ENCODE data around the gene NDUFS8.

NDUFS8 gene

DNA sequence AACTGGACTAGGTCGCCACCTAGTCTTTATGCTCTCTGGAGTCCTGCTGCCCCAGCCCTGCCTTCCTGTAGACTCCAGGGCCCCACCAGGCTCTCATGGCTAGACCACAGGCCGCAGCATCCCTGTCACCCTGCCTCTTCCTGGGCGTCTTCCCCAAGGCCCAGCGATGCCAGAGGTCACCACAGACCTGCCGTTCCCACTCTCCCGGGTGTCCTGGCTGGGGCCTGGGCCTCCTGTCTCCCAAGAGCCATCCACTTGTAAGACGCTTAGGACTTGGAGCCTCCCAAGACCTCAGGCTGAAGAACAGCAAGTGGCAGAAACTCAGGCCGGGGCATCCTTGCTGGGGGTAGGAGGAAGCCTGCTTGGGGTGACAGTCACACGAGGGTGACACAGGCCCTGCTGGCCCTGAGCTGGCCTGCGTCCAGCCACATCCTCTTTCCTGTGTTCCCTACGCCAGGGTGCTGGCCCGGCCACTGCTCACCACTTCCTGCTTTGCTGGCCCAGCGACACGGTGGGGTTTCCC, 6.3 kb downstream of the NDUFS8 start:
- TF ChIP-seq POLR2AphosphoS5 (IDR thresholded peaks at IDR 0.05; ENCODE audit: low read depth, low read length) = no peak
- TF ChIP-seq TAF1 (IDR thresholded peaks at IDR 0.05; ENCODE audit: low read depth, low read length) = no peak
- no peak for TF ChIP-seq POLR2A (IDR thresholded peaks at IDR 0.05; ENCODE audit: low read depth, low read length)
- TF ChIP-seq SPI1 (IDR thresholded peaks at IDR 0.05; ENCODE audit: low read depth, low read length) = peak; percentile 65
- TF ChIP-seq POU2F2 (IDR thresholded peaks at IDR 0.05; ENCODE audit: low read depth, low read length) = no peak
- no peak for TF ChIP-seq PAX5 (IDR thresholded peaks at IDR 0.05; ENCODE audit: insufficient read depth, low read length, severe bottlenecking)
- FAIRE-seq = no peak
- DNase-seq (ENCODE audit: insufficient read length, low spot score) = no peak

- no peak for TF ChIP-seq POU2F2 (IDR thresholded peaks at IDR 0.05; ENCODE audit: low read depth, low read length)
- no peak for TF ChIP-seq POLR2AphosphoS5 (IDR thresholded peaks at IDR 0.05; ENCODE audit: low read depth, low read length)
- no peak for TF ChIP-seq PAX5 (IDR thresholded peaks at IDR 0.05; ENCODE audit: insufficient read depth, low read length, severe bottlenecking)
- no peak for TF ChIP-seq SPI1 (IDR thresholded peaks at IDR 0.05; ENCODE audit: low read depth, low read length)
- no peak for TF ChIP-seq TAF1 (IDR thresholded peaks at IDR 0.05; ENCODE audit: low read depth, low read length)
- no peak for TF ChIP-seq POLR2A (IDR thresholded peaks at IDR 0.05; ENCODE audit: low read depth, low read length)
- FAIRE-seq (no peak), DNase-seq (ENCODE audit: insufficient read length, low spot score) (no peak)
Measured at GRCh38 chr11:68037411-68038225, 7.1 kb downstream of the NDUFS8 start.

GRCh38 chr11:68038226-68038717, 7.8 kb downstream of the NDUFS8 start:
- TF ChIP-seq POU2F2 (IDR thresholded peaks at IDR 0.05; ENCODE audit: low read depth, low read length) (no peak), SPI1 (IDR thresholded peaks at IDR 0.05; ENCODE audit: low read depth, low read length) (no peak), POLR2A (IDR thresholded peaks at IDR 0.05; ENCODE audit: low read depth, low read length) (no peak), TAF1 (IDR thresholded peaks at IDR 0.05; ENCODE audit: low read depth, low read length) (no peak), POLR2AphosphoS5 (IDR thresholded peaks at IDR 0.05; ENCODE audit: low read depth, low read length) (no peak), PAX5 (IDR thresholded peaks at IDR 0.05; ENCODE audit: insufficient read depth, low read length, severe bottlenecking) (no peak)
- FAIRE-seq = no peak
- DNase-seq (ENCODE audit: insufficient read length, low spot score) = no peak

- TF ChIP-seq TAF1 (IDR thresholded peaks at IDR 0.05; ENCODE audit: low read depth, low read length) (peak; percentile 59; the same call in 1 of the 2 replicates), POLR2AphosphoS5 (IDR thresholded peaks at IDR 0.05; ENCODE audit: low read depth, low read length) (0 out of 2 replicates have a peak, but pooled peaks have one; percentile 43), SPI1 (IDR thresholded peaks at IDR 0.05; ENCODE audit: low read depth, low read length) (no peak), PAX5 (IDR thresholded peaks at IDR 0.05; ENCODE audit: insufficient read depth, low read length, severe bottlenecking) (no peak), POLR2A (IDR thresholded peaks at IDR 0.05; ENCODE audit: low read depth, low read length) (peak; percentile 77), POU2F2 (IDR thresholded peaks at IDR 0.05; ENCODE audit: low read depth, low read length) (no peak)
- DNase-seq (ENCODE audit: insufficient read length, low spot score) (peak; percentile 93), FAIRE-seq (peak; percentile 87)
Measured at GRCh38 chr11:68038718-68039525, 8.4 kb downstream of the NDUFS8 start, which contains the start of gene TCIRG1. TSS of gene TCIRG1 (plus strand) at chr11:68039025. CDS start at chr11:68041272, 2,247 bp downstream.

- DNase-seq (ENCODE audit: insufficient read length, low spot score) (no peak), FAIRE-seq (no peak)
- no peak for TF ChIP-seq PAX5 (IDR thresholded peaks at IDR 0.05; ENCODE audit: insufficient read depth, low read length, severe bottlenecking)
- TF ChIP-seq POLR2AphosphoS5 (IDR thresholded peaks at IDR 0.05; ENCODE audit: low read depth, low read length) = no peak
- no peak for TF ChIP-seq SPI1 (IDR thresholded peaks at IDR 0.05; ENCODE audit: low read depth, low read length)
- TF ChIP-seq TAF1 (IDR thresholded peaks at IDR 0.05; ENCODE audit: low read depth, low read length) = no peak
- TF ChIP-seq POU2F2 (IDR thresholded peaks at IDR 0.05; ENCODE audit: low read depth, low read length) = no peak
- TF ChIP-seq POLR2A (IDR thresholded peaks at IDR 0.05; ENCODE audit: low read depth, low read length) = no peak
Measured at GRCh38 chr11:68039526-68040086, 9.1 kb downstream of the NDUFS8 start.

GRCh38 chr11:68040101-68040956, 9.8 kb downstream of the NDUFS8 start:
- peak; percentile 88 for DNase-seq (ENCODE audit: insufficient read length, low spot score)
- peak; percentile 87 for FAIRE-seq
- TF ChIP-seq SPI1 (IDR thresholded peaks at IDR 0.05; ENCODE audit: low read depth, low read length) (peak; percentile 70), PAX5 (IDR thresholded peaks at IDR 0.05; ENCODE audit: insufficient read depth, low read length, severe bottlenecking) (no peak), POLR2A (IDR thresholded peaks at IDR 0.05; ENCODE audit: low read depth, low read length) (no peak), POLR2AphosphoS5 (IDR thresholded peaks at IDR 0.05; ENCODE audit: low read depth, low read length) (no peak), TAF1 (IDR thresholded peaks at IDR 0.05; ENCODE audit: low read depth, low read length) (0 out of 2 replicates have a peak, but pooled peaks have one; percentile 14), POU2F2 (IDR thresholded peaks at IDR 0.05; ENCODE audit: low read depth, low read length) (no peak)

GRCh38 chr11:68040957-68041591, 10.6 kb downstream of the NDUFS8 start:
- DNase-seq (ENCODE audit: insufficient read length, low spot score) (no peak), FAIRE-seq (no peak)
- TF ChIP-seq POLR2A (IDR thresholded peaks at IDR 0.05; ENCODE audit: low read depth, low read length) (no peak), POLR2AphosphoS5 (IDR thresholded peaks at IDR 0.05; ENCODE audit: low read depth, low read length) (no peak), TAF1 (IDR thresholded peaks at IDR 0.05; ENCODE audit: low read depth, low read length) (no peak), PAX5 (IDR thresholded peaks at IDR 0.05; ENCODE audit: insufficient read depth, low read length, severe bottlenecking) (no peak), SPI1 (IDR thresholded peaks at IDR 0.05; ENCODE audit: low read depth, low read length) (no peak), POU2F2 (IDR thresholded peaks at IDR 0.05; ENCODE audit: low read depth, low read length) (no peak)
